Lung (tissue), 12 donors: ENCODE results near the gene CST4. TPM values are rescaled to one million over a fixed set of nuclear protein-coding genes. Genes with fewer than 3 reads are reported as not detected.
A peak's percentile ranks its signal among the peaks of the same experiment; 100 is the strongest.

Source experiments
- ATAC-seq: fragments of 200-7000 bp; cut with Tn5 transposase; one replicate; pipeline ENCODE4 v1.9.1; 2020; ENCODE audit warnings: moderate number of reproducible peaks; ENCODE audit not compliant: insufficient read depth, low FRiP score
- DNase-seq, 3 donors: peaks; one replicate each; pipeline ENCODE4 v3.0.0-alpha.2; 2013 to 2017
- H3K27ac ChIP-seq, 2 donors: one replicate each; pipeline ENCODE4 v1.5.1; 2013; ENCODE audit warnings: mild to moderate bottlenecking in 2 of 2, moderate library complexity in 2 of 2, control low read depth in 1 of 2, inconsistent platforms in 1 of 2, low read depth in 1 of 2, low read length in 1 of 2
- H3K27me3 ChIP-seq, 3 donors: one replicate each; pipeline ENCODE4 v1.5.1; 2013; ENCODE audit warnings: low read length in 2 of 3; ENCODE audit not compliant: control insufficient read depth in 3 of 3, insufficient read depth in 3 of 3
- H3K36me3 ChIP-seq, 4 donors: one replicate each; pipeline ENCODE4 v1.5.1; 2013; ENCODE audit warnings: low read length in 4 of 4, mild to moderate bottlenecking in 1 of 4, moderate library complexity in 1 of 4; ENCODE audit not compliant: control insufficient read depth in 4 of 4, insufficient read depth in 4 of 4
- H3K4me1 ChIP-seq, 5 donors: one replicate each; pipeline ENCODE4 v1.5.1; 2013; ENCODE audit warnings: low read length in 5 of 5, mild to moderate bottlenecking in 2 of 5, moderate library complexity in 1 of 5; ENCODE audit not compliant: control insufficient read depth in 5 of 5, insufficient read depth in 5 of 5
- H3K4me3 ChIP-seq: one replicate; pipeline ENCODE4 v1.5.1; 2013; ENCODE audit warnings: mild to moderate bottlenecking, control low read depth, moderate library complexity
- H3K9ac ChIP-seq, 2 donors: one replicate each; pipeline ENCODE4 v1.5.1; 2013; ENCODE audit warnings: low read length in 2 of 2, control low read depth in 1 of 2; ENCODE audit not compliant: insufficient read depth in 1 of 2
- H3K9me3 ChIP-seq, 4 donors: one replicate each; pipeline ENCODE4 v1.5.1; 2013; ENCODE audit warnings: low read length in 3 of 4, mild to moderate bottlenecking in 1 of 4, moderate library complexity in 1 of 4; ENCODE audit not compliant: control insufficient read depth in 4 of 4, insufficient read depth in 3 of 4
- whole genome bisulfite sequencing, 2 donors: extraction: QIAGEN DNeasy Blood & Tissue Kit; methylation state at CpG; one replicate each; pipeline ENCODE4 v1.1.7; 2013; 5-methylcytosine and 5-hydroxymethylcytosine counted together
- polyA plus RNA-seq, 2 donors: library from polyadenylated mRNA; stranded (reverse); fragments of 200-250 nt; gene quantifications; one replicate each; pipeline ENCODE4 v1.2.1, GENCODE V29; 2013
- total RNA-seq, 2 donors: library from RNA; depleted of rRNA in 1 of 2; stranded (reverse); fragments of >200 nt in 1 of 2; gene quantifications; one replicate each; pipeline ENCODE4 v1.2.1, GENCODE V29; 2014 to 2021
- TF ChIP-seq, protein P1 (sequence below): IDR thresholded peaks from 2 replicates; pipeline ENCODE4 v1.5.1; 2012; ENCODE audit warnings: mild to moderate bottlenecking; ENCODE audit errors: control extremely low read depth, extremely low read depth
- donor health status: control.
- donor health status: control.
- donor health status: Bipolar disorder and iron deficiency.
- donor health status: healthy.
- donor health status: DM: yes; HTN: yes; CAD: no.

CST4 gene
- total and polyA plus RNA-seq, 4 donors: not detected

- H3K4me1 ChIP-seq: peaks cover 0 to 10% (median 0%) of the 10 kb centered on the region in 5 donors
- no peaks in the 10 kb centered on the region for H3K36me3 ChIP-seq
- H3K9ac ChIP-seq: no peak overlapping the region
- TF ChIP-seq, protein P1, sequence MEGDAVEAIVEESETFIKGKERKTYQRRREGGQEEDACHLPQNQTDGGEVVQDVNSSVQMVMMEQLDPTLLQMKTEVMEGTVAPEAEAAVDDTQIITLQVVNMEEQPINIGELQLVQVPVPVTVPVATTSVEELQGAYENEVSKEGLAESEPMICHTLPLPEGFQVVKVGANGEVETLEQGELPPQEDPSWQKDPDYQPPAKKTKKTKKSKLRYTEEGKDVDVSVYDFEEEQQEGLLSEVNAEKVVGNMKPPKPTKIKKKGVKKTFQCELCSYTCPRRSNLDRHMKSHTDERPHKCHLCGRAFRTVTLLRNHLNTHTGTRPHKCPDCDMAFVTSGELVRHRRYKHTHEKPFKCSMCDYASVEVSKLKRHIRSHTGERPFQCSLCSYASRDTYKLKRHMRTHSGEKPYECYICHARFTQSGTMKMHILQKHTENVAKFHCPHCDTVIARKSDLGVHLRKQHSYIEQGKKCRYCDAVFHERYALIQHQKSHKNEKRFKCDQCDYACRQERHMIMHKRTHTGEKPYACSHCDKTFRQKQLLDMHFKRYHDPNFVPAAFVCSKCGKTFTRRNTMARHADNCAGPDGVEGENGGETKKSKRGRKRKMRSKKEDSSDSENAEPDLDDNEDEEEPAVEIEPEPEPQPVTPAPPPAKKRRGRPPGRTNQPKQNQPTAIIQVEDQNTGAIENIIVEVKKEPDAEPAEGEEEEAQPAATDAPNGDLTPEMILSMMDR: no peak
- no peak overlapping the region for H3K4me3 ChIP-seq
- ATAC-seq: no peak
- H3K27me3 ChIP-seq: peaks cover 0 to 2% (median 0%) of the 10 kb centered on the region in 3 donors
- H3K27ac ChIP-seq: no peak overlapping the region
- no peak for DNase-seq
- H3K9me3 ChIP-seq: no peaks in the 10 kb centered on the region
- 96 to 98% methylated on average over 7 of the region's 7 CpGs for WGBS, 2 donors
Observed at GRCh38 chr20:23644164-23644563, 44.7 kb downstream of the CST4 start.

DNA sequence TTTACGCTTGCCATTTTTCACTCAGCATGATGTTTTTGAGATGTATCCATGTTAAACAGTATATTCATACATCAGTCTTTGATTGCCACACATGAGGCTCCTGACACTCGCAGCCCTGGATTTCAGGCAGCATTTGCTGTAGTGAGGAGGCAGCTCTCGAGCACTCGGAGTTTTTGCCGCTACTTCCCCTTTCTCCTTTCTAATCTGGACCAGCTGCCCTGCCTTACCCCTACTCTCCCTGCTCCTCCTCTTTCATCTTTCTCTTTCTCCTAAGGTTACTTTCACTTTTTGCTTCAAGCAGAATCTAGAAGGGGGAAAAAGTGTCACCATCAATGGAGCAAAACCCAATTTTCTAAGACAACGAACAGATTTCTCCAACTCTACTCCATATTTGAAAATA lies 45.2 kb downstream of the CST4 start:
- Histone ChIP-seq H3K9ac (no peak overlapping the region), H3K36me3 (no peaks in the 10 kb centered on the region), H3K27me3 (peaks cover 0 to 2% (median 0%) of the 10 kb centered on the region in 3 donors), H3K9me3 (no peaks in the 10 kb centered on the region), H3K4me1 (peaks cover 0 to 10% (median 0%) of the 10 kb centered on the region in 5 donors), H3K4me3 (no peak overlapping the region), H3K27ac (no peak overlapping the region)
- no peak for ATAC-seq
- 46 to 58% methylated on average over 6 of the region's 6 CpGs for WGBS, 2 donors
- DNase-seq: no peak
- TF ChIP-seq, protein P1: no peak

- ATAC-seq: no peak
- H3K27ac ChIP-seq: no peak overlapping the region
- TF ChIP-seq, protein P1: no peak
- 63 to 65% methylated on average over 12 of the region's 12 CpGs for WGBS, 2 donors
- no peaks in the 10 kb centered on the region for H3K36me3 ChIP-seq
- peak in 1 of 3 donors; percentile 58 for DNase-seq
- H3K9me3 ChIP-seq: no peaks in the 10 kb centered on the region
- H3K27me3 ChIP-seq: peaks cover 0 to 2% (median 0%) of the 10 kb centered on the region in 3 donors
- no peak overlapping the region for H3K4me3 ChIP-seq
- peaks cover 0 to 10% (median 0%) of the 10 kb centered on the region in 5 donors for H3K4me1 ChIP-seq
- H3K9ac ChIP-seq: no peak overlapping the region
Observed at GRCh38 chr20:23641936-23642751, 46.7 kb downstream of the CST4 start.
